WTC11 (cell line): ENCODE data around the gene EDIL3. TPM values are rescaled to one million over a fixed set of nuclear protein-coding genes. Genes with fewer than 3 reads are reported as not detected.

Experiments
- ATAC-seq: fragments of 200-7000 bp; cut with Tn5 transposase; 2 replicates; pipeline ENCODE4 v1.10.0; 2021; ENCODE audit warnings: mild to moderate bottlenecking, moderate library complexity
- CTCF ChIA-PET: fragments of 300-600 bp; sonication (Branson Sonifier 250); formaldehyde crosslinking; loops from one replicate; lab custom pipeline; 2021; ENCODE audit warnings: antibody characterized with exemption; lab: Charles Lee
- POLR2A ChIA-PET: fragments of 350-600 bp; sonication (Branson Sonifier 250); formaldehyde crosslinking; loops from one replicate; lab custom pipeline; 2021; ENCODE audit warnings: antibody characterized with exemption; lab: Charles Lee
- DNase-seq: peaks from one replicate; pipeline ENCODE4 v3.0.0; 2021; ENCODE audit warnings: low spot score
- H3K27ac Mint-ChIP-seq: 2 replicates; pipeline ENCODE4 v1.8.0; 2021; ENCODE audit warnings: mixed read lengths
- H3K27me3 Mint-ChIP-seq: 2 replicates; pipeline ENCODE4 v1.8.0; 2021; ENCODE audit warnings: low read depth, mild to moderate bottlenecking, moderate library complexity, mixed read lengths
- H3K36me3 Mint-ChIP-seq: 2 replicates; pipeline ENCODE4 v1.8.0; 2021; ENCODE audit warnings: mixed read lengths
- H3K4me1 Mint-ChIP-seq: 2 replicates; pipeline ENCODE4 v1.8.0; 2022; ENCODE audit warnings: mixed read lengths
- H3K4me3 Mint-ChIP-seq: 2 replicates; pipeline ENCODE4 v1.8.0; 2021; ENCODE audit warnings: mild to moderate bottlenecking, moderate library complexity, mixed read lengths
- H3K9me3 Mint-ChIP-seq: 2 replicates; pipeline ENCODE4 v1.8.0; 2021; ENCODE audit warnings: mixed read lengths
- AFF4 ChIP-seq: sonication (generic); formaldehyde crosslinking; IDR thresholded peaks from 2 replicates; pipeline ENCODE4 v1.8.1; 2023; ENCODE audit warnings: mild to moderate bottlenecking, missing genetic modification reagents, borderline replicate concordance
- ATF1 ChIP-seq: sonication (generic); formaldehyde crosslinking; IDR thresholded peaks from 2 replicates; pipeline ENCODE4 v1.8.1; 2023; ENCODE audit warnings: mild to moderate bottlenecking, moderate library complexity, missing genetic modification reagents
- CBFB ChIP-seq: sonication (generic); formaldehyde crosslinking; IDR thresholded peaks from 2 replicates; pipeline ENCODE4 v1.8.1; 2022; ENCODE audit warnings: mild to moderate bottlenecking, low read depth, missing genetic modification reagents
- CREB1 ChIP-seq: sonication (generic); formaldehyde crosslinking; IDR thresholded peaks from 2 replicates; pipeline ENCODE4 v1.8.0; 2023; ENCODE audit warnings: mild to moderate bottlenecking, missing genetic modification reagents
- CREM ChIP-seq: sonication (generic); formaldehyde crosslinking; IDR thresholded peaks from 2 replicates; pipeline ENCODE4 v1.8.1; 2022; ENCODE audit warnings: mild to moderate bottlenecking, missing genetic modification reagents, moderate library complexity
- E2F1 ChIP-seq: sonication (generic); formaldehyde crosslinking; IDR thresholded peaks from 2 replicates; pipeline ENCODE4 v1.8.0; 2022; ENCODE audit warnings: mild to moderate bottlenecking, missing genetic modification reagents
- GTF2I ChIP-seq: fragments of 250-450 bp; sonication (Bioruptor Pico); conservative IDR thresholded peaks from 2 replicates; pipeline ENCODE4 v1.4.0; 2021; ENCODE audit warnings: mild to moderate bottlenecking
- HMGA2 ChIP-seq: fragments of 250-450 bp; sonication (Bioruptor Pico); IDR thresholded peaks from 2 replicates; pipeline ENCODE4 v1.4.0; 2021; ENCODE audit warnings: mild to moderate bottlenecking, moderate library complexity
- MAX ChIP-seq: sonication (generic); formaldehyde crosslinking; IDR thresholded peaks from 2 replicates; pipeline ENCODE4 v1.8.0; 2022; ENCODE audit warnings: mild to moderate bottlenecking, missing genetic modification reagents
- NFYB ChIP-seq: sonication (generic); formaldehyde crosslinking; conservative IDR thresholded peaks from 2 replicates; pipeline ENCODE4 v1.8.0; 2022; ENCODE audit warnings: low read depth, missing genetic modification reagents
- NR3C1 ChIP-seq: sonication (generic); formaldehyde crosslinking; conservative IDR thresholded peaks from 2 replicates; pipeline ENCODE4 v1.8.1; 2023; ENCODE audit warnings: low read depth, mild to moderate bottlenecking, missing genetic modification reagents
- PRDM15 ChIP-seq: sonication (generic); formaldehyde crosslinking; IDR thresholded peaks from 2 replicates; pipeline ENCODE4 v1.8.0; 2022; ENCODE audit warnings: missing genetic modification reagents
- TEAD4 ChIP-seq: sonication (generic); formaldehyde crosslinking; IDR thresholded peaks from 2 replicates; pipeline ENCODE4 v1.8.0; 2022; ENCODE audit warnings: mild to moderate bottlenecking, missing genetic modification reagents
- ZBTB43 ChIP-seq: sonication (generic); formaldehyde crosslinking; IDR thresholded peaks from 2 replicates; pipeline ENCODE4 v1.8.1; 2023; ENCODE audit warnings: mild to moderate bottlenecking, missing genetic modification reagents
- ZMAT4 ChIP-seq: fragments of 250-450 bp; sonication (Bioruptor Pico); IDR thresholded peaks from 2 replicates; pipeline ENCODE4 v1.9.0; 2021; ENCODE audit warnings: mild to moderate bottlenecking
- ZNF281 ChIP-seq: sonication (generic); formaldehyde crosslinking; IDR thresholded peaks from 2 replicates; pipeline ENCODE4 v1.8.0; 2023; ENCODE audit warnings: mild to moderate bottlenecking, missing genetic modification reagents
- ZNF396 ChIP-seq: fragments of 250-450 bp; sonication (Bioruptor Pico); IDR thresholded peaks from 2 replicates; pipeline ENCODE4 v1.8.0; 2021; ENCODE audit warnings: mild to moderate bottlenecking, moderate library complexity, borderline replicate concordance
- total RNA-seq: library from RNA; stranded (reverse); gene quantifications from 3 replicates; pipeline ENCODE4 v1.2.3, GENCODE V29; 2021

EDIL3 gene
- total RNA-seq, 1 experiment from 2014 or later, result 48.3 TPM

- TF ChIP-seq HMGA2 (CRISPR knock-in tag) (no peak), MAX (CRISPR knock-in tag) (no peak), CREM (CRISPR knock-in tag) (0 out of 2 replicates have a peak, but pooled peaks have one; percentile 35), PRDM15 (CRISPR knock-in tag) (0 out of 2 replicates have a peak, but pooled peaks have one; percentile 35), TEAD4 (CRISPR knock-in tag) (no peak)
- ATAC-seq (no peak), DNase-seq (no peak)
- Mint-ChIP-seq H3K36me3 (no peaks in the 10 kb centered on the region), H3K27me3 (no peaks in the 10 kb centered on the region; the same call in 1 of the 2 replicates), H3K4me3 (peak overlapping the region; percentile 89), H3K4me1 (peaks cover 38% of the 10 kb centered on the region), H3K27ac (peak overlapping the region; percentile 91), H3K9me3 (no peaks in the 10 kb centered on the region)
- ChIA-PET CTCF (interaction anchor here (1.0 kb wide), 2 partner anchors 106 to 667 kb away, joined by 3 read pairs; no protein-coding TSS in a partner anchor), POLR2A (interaction anchor here (0.6 kb wide), 2 partner anchors 92 to 661 kb away, joined by 3 to 5 read pairs; partner anchors contain the start of gene HAPLN1)
Measured at GRCh38 chr5:84381502-84382362, 2.9 kb downstream of the EDIL3 start.

GRCh38 chr5:84379749-84380148, 4.9 kb downstream of the EDIL3 start:
- H3K9me3 Mint-ChIP-seq, result no peaks in the 10 kb centered on the region
- H3K27me3 Mint-ChIP-seq, result no peaks in the 10 kb centered on the region; the same call in 1 of the 2 replicates
- ChIA-PET CTCF (no interaction called here), POLR2A (no interaction called here)
- H3K27ac Mint-ChIP-seq, result no peak overlapping the region
- peaks cover 30% of the 10 kb centered on the region for H3K4me1 Mint-ChIP-seq
- H3K36me3 Mint-ChIP-seq, result no peaks in the 10 kb centered on the region
- TF ChIP-seq ZBTB43 (no peak), ZNF396 (no peak)
- H3K4me3 Mint-ChIP-seq, result no peak overlapping the region
- ATAC-seq (no peak), DNase-seq (no peak)

GRCh38 chr5:84378961-84379360, 5.7 kb downstream of the EDIL3 start:
- no peak for DNase-seq
- CTCF ChIA-PET, result no interaction called here
- POLR2A ChIA-PET, result no interaction called here
- TF ChIP-seq NFYB (CRISPR knock-in tag) (no peak), ZNF281 (CRISPR knock-in tag) (no peak), CREB1 (CRISPR knock-in tag) (no peak), GTF2I (CRISPR knock-in tag) (no peak), ATF1 (CRISPR knock-in tag) (no peak), ZMAT4 (CRISPR knock-in tag) (no peak), AFF4 (no peak), E2F1 (no peak), CBFB (CRISPR knock-in tag) (no peak), NR3C1 (CRISPR knock-in tag) (no peak)

More at GRCh38 chr5:84378961-84379360, 5.7 kb downstream of the EDIL3 start:
- Mint-ChIP-seq H3K27me3 (no peaks in the 10 kb centered on the region; the same call in 1 of the 2 replicates), H3K36me3 (no peaks in the 10 kb centered on the region), H3K9me3 (no peaks in the 10 kb centered on the region), H3K27ac (no peak overlapping the region), H3K4me3 (no peak overlapping the region), H3K4me1 (peaks cover 30% of the 10 kb centered on the region)
- ATAC-seq, result no peak
